ENCODE results near the gene RAB40A.
A peak's percentile ranks its signal among the peaks of the same experiment; 100 is the strongest.
"Not testable (repeated sequence)": the region's sequence is repeated elsewhere in the genome, so short reads cannot be mapped to it uniquely, and the experiment has no call there.

Gene RAB40A

DNA sequence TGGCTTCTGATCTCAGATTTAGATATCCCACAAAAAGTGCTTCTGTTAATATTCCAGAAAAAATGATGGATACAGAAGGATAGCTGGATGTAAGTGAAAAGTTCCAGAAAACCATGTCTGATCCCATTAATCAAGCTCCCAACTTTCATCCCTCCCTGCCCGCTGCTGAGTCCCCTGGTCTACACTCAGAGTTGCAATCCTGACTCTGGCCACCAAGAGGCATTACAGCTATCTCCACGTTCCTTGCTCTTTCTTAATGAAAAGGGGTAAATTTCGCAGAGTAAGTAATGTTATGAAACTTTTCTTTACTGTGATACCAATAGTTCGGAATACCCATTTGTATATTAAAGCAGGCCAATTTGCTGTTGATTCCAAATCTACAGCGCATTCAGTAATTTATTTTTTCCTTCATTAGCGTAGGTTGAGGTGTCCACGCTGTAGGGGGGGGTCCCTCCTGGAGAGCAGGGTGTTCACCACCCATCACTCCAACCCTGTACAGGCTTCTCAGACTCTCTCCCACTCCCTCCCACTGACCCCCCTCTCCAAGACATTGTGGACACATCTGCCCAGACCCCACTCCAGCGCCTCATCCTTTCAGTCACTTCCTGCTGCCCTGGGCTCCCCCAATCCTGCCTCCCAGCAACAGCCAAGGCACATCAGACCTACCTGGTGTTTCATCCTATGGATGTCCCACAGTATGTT is 55.1 kb downstream of the RAB40A start:
- Histone ChIP-seq H3K4me2 (ENCODE audit: low read depth, low read length, poor library complexity, severe bottlenecking) (peak overlapping the region; percentile 77), H2AFZ (ENCODE audit: low read depth, low read length, severe bottlenecking) (peak overlapping the region; percentile 99), H3K9me2 (replicated peaks; ENCODE audit: insufficient read depth, low read length) (no peaks in the 10 kb centered on the region), H3K79me2 (ENCODE audit: insufficient read depth, low read length) (no peaks in the 10 kb centered on the region), H3F3A (ENCODE audit: insufficient read depth) (no peaks in the 10 kb centered on the region), H3K9ac (ENCODE audit: low read length) (peak overlapping the region; percentile 40), H3K27me3 (ENCODE audit: low read length) (no peaks in the 10 kb centered on the region), H3K36me3 (ENCODE audit: low read length) (no peaks in the 10 kb centered on the region), H3K9me3 (ENCODE audit: insufficient read depth, low read length) (no peaks in the 10 kb centered on the region), H4K20me1 (ENCODE audit: low read depth, low read length) (no peaks in the 10 kb centered on the region), H3K4me3 (ENCODE audit: insufficient read depth, low read length, poor library complexity, severe bottlenecking) (peak overlapping the region; percentile 45), H3K27ac (ENCODE audit: low read depth, low read length) (no peak overlapping the region)
- TF ChIP-seq, protein P1, sequence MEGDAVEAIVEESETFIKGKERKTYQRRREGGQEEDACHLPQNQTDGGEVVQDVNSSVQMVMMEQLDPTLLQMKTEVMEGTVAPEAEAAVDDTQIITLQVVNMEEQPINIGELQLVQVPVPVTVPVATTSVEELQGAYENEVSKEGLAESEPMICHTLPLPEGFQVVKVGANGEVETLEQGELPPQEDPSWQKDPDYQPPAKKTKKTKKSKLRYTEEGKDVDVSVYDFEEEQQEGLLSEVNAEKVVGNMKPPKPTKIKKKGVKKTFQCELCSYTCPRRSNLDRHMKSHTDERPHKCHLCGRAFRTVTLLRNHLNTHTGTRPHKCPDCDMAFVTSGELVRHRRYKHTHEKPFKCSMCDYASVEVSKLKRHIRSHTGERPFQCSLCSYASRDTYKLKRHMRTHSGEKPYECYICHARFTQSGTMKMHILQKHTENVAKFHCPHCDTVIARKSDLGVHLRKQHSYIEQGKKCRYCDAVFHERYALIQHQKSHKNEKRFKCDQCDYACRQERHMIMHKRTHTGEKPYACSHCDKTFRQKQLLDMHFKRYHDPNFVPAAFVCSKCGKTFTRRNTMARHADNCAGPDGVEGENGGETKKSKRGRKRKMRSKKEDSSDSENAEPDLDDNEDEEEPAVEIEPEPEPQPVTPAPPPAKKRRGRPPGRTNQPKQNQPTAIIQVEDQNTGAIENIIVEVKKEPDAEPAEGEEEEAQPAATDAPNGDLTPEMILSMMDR (IDR thresholded peaks at IDR 0.05; ENCODE audit: insufficient read depth, low read length, poor library complexity, severe bottlenecking) = peak; percentile 10
- TF ChIP-seq EZH2phosphoT487 (conservative IDR thresholded peaks at IDR 0.05; ENCODE audit: low read length) = no peak

DNA sequence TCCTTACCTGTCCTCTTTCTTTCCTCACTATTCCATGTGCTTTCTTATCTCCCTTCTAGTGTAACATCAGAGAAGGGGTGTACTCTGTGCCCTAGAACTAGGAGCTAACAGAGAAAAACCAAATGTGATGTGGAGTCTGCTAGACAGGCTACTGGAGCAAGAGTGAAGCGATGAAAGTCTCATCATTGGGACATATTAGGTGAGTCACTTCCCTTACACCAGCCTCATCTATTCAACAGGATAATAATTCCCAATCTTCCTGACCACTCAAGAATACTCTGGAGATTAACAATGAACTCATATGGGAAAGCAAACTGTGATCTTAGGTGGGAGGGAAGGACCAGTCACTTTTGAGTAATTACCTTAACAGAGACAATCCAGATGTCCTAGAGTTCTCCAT is 58.1 kb downstream of the RAB40A start:
- Histone ChIP-seq H4K20me1 (ENCODE audit: low read depth, low read length) (no peaks in the 10 kb centered on the region), H3K27ac (ENCODE audit: low read depth, low read length) (no peak overlapping the region), H3K9ac (ENCODE audit: low read length) (no peak overlapping the region), H3K27me3 (ENCODE audit: low read length) (no peaks in the 10 kb centered on the region), H3K4me2 (ENCODE audit: low read depth, low read length, poor library complexity, severe bottlenecking) (no peak overlapping the region), H3F3A (ENCODE audit: insufficient read depth) (no peaks in the 10 kb centered on the region), H3K4me3 (ENCODE audit: insufficient read depth, low read length, poor library complexity, severe bottlenecking) (no peak overlapping the region), H2AFZ (ENCODE audit: low read depth, low read length, severe bottlenecking) (no peak overlapping the region), H3K36me3 (ENCODE audit: low read length) (no peaks in the 10 kb centered on the region), H3K9me2 (replicated peaks; ENCODE audit: insufficient read depth, low read length) (no peaks in the 10 kb centered on the region), H3K79me2 (ENCODE audit: insufficient read depth, low read length) (no peaks in the 10 kb centered on the region), H3K9me3 (ENCODE audit: insufficient read depth, low read length) (no peaks in the 10 kb centered on the region)
- TF ChIP-seq, protein P1 (IDR thresholded peaks at IDR 0.05; ENCODE audit: insufficient read depth, low read length, poor library complexity, severe bottlenecking) = no peak
- no peak for TF ChIP-seq EZH2phosphoT487 (conservative IDR thresholded peaks at IDR 0.05; ENCODE audit: low read length)

DNA sequence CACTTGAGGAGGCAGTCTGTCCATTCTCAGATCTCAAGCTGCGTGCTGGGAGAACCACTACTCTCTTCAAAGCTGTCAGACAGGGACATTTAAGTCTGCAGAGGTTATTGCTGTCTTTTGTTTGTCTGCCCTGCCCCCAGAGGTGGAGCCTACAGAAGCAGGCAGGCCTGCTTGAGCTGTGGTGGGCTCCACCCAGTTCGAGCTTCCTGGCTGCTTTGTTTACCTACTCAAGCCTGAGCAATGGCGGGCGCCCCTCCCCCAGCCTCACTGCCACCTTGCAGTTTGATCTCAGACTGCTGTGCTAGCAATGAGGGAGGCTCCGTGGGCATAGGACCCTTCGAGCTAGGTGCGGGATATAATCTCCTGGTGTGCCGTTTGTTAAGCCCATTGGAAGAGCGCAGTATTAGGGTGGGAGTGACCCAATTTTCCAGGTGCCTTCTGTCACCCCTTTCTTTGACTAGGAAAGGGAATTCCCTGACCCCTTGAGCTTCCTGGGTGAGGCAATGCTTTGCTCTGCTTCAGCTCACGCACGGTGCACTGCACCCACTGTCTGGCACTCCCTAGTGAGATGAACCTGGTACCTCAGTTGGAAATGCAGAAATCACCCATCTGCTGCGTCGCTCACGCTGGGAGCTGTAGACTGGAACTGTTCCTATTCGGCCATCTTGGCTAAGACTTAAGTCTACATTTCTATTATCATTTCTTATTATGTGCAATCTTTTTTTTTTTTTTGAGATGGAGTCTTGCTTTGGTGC is 59.1 kb downstream of the RAB40A start:
- H3K4me3 ChIP-seq (ENCODE audit: insufficient read depth, low read length, poor library complexity, severe bottlenecking); H3K9me3 ChIP-seq (ENCODE audit: insufficient read depth, low read length); H3K27me3 ChIP-seq (ENCODE audit: low read length); H4K20me1 ChIP-seq (ENCODE audit: low read depth, low read length); H2AFZ ChIP-seq (ENCODE audit: low read depth, low read length, severe bottlenecking); H3K9ac ChIP-seq (ENCODE audit: low read length); H3F3A ChIP-seq (ENCODE audit: insufficient read depth); H3K79me2 ChIP-seq (ENCODE audit: insufficient read depth, low read length); H3K4me2 ChIP-seq (ENCODE audit: low read depth, low read length, poor library complexity, severe bottlenecking); H3K36me3 ChIP-seq (ENCODE audit: low read length); H3K27ac ChIP-seq (ENCODE audit: low read depth, low read length); H3K9me2 ChIP-seq (replicated peaks; ENCODE audit: insufficient read depth, low read length): not testable (repeated sequence)

DNA sequence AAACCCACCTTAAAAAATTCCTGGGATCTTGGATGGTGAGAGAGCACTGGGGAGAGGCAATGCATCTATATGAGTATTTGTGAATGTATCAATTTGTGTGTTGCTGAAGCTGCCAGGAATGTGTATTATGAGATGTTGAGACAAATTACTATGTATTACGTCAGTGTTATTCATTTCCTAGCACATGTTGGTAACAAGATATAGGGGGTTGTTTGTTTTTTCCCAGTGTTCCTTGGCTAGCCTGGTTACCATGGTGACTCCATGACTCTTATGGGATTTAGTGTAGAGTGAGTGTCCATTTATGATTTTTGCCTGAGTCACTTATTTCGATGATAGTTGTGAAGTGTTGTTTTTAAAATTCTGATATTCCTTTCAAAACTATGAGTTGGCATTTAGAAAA is 65.6 kb downstream of the RAB40A start:
- H3K27ac ChIP-seq (ENCODE audit: low read depth, low read length) = no peak overlapping the region
- no peaks in the 10 kb centered on the region for H3K79me2 ChIP-seq (ENCODE audit: insufficient read depth, low read length)
- no peaks in the 10 kb centered on the region for H3F3A ChIP-seq (ENCODE audit: insufficient read depth)
- TF ChIP-seq, protein P1 (IDR thresholded peaks at IDR 0.05; ENCODE audit: insufficient read depth, low read length, poor library complexity, severe bottlenecking) = no peak
- TF ChIP-seq EZH2phosphoT487 (conservative IDR thresholded peaks at IDR 0.05; ENCODE audit: low read length) = no peak
- no peak overlapping the region for H3K9ac ChIP-seq (ENCODE audit: low read length)
- H3K4me2 ChIP-seq (ENCODE audit: low read depth, low read length, poor library complexity, severe bottlenecking) = no peak overlapping the region
- H3K9me3 ChIP-seq (ENCODE audit: insufficient read depth, low read length) = no peaks in the 10 kb centered on the region
- no peaks in the 10 kb centered on the region for H3K36me3 ChIP-seq (ENCODE audit: low read length)
- H3K9me2 ChIP-seq (replicated peaks; ENCODE audit: insufficient read depth, low read length) = no peaks in the 10 kb centered on the region
- no peak overlapping the region for H3K4me3 ChIP-seq (ENCODE audit: insufficient read depth, low read length, poor library complexity, severe bottlenecking)
- no peaks in the 10 kb centered on the region for H4K20me1 ChIP-seq (ENCODE audit: low read depth, low read length)
- no peak overlapping the region for H2AFZ ChIP-seq (ENCODE audit: low read depth, low read length, severe bottlenecking)
- no peaks in the 10 kb centered on the region for H3K27me3 ChIP-seq (ENCODE audit: low read length)
